HG03457 (cell line): ENCODE measurements around the gene ZNF865.

Experiments used
- ATAC-seq: cut with Tn5 transposase; IDR thresholded peaks from one replicate; pipeline ENCODE4 v1.9.1; 2021; ENCODE audit warnings: moderate number of reproducible peaks; ENCODE audit not compliant: unreplicated experiment

Gene ZNF865

DNA sequence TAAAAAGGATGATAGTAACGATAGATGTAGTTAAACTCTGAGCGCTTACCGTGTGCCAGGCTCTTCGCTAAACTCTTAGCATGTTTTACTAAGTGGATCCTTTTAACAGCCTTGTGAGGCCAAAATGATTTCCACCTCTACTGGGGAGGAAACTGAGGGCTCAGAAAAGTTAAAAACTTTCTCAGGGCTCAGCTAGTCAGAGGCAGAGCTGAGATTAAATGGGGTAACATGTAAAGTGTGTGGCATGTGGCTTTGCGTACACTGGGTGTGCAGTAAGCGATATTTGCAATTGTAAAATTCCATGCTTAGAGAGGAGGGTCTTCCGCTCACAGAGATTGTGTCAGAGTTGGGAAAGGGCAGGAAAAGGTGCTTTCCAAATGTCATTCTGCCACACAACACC, 51.1 kb downstream of the ZNF865 start:
- no peak for ATAC-seq

DNA sequence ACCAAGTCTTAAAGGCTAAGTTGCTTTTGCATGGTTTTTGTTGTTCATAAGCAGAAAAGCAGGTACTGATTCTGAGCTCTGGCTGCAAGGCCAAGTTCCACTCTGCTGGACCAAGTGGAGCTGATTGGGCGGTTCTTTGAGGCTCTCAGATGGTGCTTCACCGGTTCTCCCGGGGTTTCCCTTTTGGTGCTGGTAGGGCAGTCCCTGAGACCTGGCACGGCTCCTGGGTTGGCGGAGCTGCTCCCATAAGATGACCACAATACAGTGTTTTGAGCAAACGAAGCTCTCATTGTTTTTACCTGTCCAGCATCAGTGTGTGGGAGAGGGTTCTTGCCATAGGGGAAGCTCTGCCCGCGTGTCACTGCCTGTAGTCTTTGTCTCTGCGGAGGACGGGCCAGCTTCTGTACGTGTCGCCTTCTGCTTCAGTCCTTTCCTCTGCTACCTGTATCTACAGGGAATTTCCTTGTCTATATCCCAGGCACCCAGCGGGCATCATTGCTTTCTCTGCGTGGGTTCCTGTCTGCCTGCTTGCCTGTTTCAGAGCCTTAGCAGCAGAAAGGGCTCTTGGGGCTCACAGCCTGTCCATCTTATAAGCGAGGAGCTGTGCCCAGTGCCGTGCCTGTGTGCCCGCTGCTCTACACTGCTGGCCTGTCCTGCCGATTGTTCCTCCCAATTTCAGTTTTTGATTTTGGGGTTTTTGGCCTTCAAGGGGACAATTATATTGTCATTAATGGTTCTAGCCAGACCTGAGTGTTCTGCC, 51.7 kb downstream of the ZNF865 start:
- ATAC-seq: no peak

DNA sequence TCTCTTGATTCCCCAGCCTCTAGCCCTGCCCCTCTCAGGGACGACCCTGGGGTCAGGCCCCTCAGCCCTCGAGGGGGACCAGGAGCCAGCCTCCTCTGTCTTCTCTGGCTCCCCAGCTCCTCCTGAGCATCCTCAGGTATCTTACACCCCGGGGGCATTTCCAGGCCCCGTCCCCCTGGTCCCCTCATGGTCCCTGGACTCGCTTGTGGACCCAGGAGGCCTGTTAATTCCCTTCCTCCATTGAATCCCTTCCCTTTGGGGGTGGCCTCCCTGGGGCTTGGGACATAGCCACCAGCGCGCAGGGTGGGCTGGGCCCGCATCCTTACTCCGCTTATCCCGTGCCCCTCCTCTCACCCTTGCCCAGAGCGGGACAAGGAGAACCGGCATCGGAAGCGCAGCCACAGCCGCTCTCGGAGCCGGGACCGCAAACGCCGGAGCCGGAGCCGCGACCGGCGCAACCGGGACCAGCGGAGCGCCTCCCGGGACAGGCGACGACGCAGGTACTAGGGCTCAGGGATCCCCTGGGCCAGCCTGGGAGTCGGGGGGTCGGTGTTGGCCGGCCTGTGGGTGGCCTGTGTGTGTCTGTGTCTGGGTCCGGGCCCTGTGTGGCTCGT, 53.5 kb downstream of the ZNF865 start:
- no peak for ATAC-seq

DNA sequence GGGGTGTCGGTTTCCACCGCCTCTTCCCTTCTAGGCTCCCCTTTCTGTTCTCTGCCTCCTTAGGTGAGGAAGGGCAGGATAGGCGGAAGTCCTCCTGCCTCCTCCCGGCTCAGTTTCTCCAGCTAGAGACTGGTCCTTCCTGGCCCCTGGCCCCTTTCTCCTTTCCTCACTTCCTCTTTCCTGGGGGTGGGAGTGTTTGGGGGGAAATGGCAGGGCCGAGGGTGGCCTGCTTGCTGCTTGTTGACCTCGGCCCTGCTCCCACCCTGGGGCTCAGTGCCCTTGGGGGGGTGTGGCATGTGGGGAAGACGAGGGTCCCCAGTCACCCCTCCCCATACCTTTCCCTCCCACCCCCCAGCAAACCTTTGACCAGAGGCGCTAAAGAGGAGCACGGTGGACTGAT, 54.4 kb downstream of the ZNF865 start:
- ATAC-seq: no peak

DNA sequence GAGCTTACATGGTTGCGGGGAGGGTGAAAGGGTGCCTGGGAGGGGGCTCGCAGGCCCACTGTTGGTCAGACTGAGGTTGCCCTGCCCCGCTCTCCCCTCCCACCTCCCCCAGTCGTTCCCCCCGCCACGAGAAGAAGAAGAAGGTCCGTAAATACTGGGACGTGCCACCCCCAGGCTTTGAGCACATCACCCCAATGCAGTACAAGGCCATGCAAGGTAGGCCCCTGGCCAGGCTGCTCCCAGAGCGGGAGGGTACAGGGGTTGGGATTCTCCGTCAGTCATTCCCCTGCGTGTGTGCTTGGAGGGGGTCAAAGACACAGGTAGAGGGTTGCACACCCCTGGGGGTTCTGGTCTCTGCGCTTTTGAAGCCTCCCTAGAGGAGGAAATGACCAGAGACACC, 55.0 kb downstream of the ZNF865 start:
- no peak for ATAC-seq

DNA sequence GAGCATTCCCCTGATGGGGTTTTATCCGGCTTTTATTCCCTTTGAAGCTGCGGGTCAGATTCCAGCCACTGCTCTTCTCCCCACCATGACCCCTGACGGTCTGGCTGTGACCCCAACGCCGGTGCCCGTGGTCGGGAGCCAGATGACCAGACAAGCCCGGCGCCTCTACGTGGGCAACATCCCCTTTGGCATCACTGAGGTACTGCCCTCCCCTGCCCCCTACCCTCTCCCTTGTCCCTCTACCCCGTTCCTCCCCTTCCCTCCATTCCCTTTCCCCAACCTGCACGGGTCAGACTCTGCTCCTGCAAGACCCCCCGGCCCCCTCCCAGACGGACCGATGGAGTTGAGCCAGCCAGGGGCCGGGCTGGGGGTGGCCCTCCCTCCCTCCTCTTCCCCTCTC, 55.5 kb downstream of the ZNF865 start:
- ATAC-seq: no peak

DNA sequence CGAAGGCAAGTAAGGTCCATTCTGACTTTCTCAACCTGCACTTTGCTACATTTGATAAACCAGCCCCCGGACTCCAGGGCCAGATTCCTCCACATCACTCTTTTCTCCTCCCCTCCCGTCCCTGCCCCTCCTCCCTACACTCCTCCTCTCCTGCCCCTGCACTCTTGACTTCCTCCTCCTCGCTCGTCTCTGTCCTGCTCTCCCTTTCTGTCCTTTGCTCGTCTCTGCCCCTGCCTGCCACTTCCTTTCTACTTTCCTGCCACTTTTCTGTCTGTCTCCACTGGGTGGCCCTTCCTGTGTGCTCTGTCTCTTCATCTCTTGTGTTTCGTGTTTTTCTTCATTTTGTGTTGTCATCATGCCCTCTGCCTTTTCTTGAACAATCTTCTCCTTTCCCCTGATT, 56.4 kb downstream of the ZNF865 start:
- ATAC-seq: no peak

DNA sequence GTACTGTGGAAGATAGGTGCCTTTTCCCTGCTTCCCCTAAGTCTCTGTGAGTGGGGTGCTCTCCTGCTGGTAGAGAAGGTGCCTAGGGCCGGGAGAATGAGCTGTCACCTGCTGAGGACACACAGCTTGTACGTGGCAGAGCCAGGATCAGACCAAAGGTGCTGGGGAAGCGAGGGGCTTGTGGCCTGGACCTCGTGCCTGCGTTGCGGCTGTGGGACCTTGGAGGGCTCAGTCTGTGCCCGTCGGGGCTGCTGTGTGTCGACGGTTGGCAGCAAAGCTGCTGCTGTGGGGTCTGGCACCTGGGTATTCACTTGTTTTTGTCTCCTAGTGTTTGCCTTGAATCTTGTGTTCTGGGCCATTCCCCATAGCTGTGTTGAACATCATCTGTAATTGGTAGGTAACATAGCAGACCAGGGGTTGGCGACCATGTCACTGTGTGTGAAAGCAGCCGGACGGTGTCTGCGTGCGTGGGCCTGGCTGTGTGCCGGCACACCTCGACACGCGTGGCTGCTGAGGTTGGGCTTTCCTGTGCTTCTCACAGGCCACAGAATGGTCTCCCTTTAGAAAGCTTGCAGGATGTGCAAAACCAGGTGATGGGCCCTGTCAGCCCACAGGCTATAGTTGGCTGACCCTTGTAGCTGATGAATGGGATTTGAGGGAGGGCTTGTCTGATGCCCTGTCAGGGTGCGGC, 58.5 kb downstream of the ZNF865 start:
- no peak for ATAC-seq

DNA sequence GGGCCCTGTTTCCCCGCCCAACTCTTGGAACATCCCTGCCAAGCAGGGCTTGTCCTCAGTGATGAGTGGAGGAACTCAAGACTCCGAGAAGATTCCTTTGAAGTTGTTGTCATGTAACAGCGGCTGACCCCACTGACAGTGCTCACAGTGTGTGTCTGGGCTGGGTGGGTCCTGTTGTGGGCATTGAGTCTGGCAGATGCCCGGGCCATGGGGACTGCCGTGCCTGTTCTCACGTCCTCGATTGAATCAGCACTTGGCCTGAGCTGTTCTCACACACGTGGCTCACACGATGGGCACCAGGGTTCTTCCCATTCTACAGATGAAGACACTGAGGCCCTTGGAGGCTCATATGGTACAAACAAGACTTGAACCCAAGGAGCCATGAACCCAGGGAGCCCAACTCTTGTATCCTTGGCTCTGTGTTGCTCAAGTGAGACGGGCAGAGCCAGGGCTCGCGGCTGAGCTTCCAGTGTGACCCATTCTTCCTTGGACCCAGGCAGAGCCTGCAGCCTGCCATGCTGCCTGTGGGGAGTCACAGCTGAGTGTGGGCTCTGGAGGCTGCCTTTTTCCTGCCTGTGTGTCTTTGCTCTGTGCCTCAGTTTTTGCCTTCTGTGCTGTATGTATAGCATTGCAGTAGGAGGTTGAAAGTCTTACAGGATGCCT, 61.0 kb downstream of the ZNF865 start:
- ATAC-seq: no peak
